Panc1 (cell line): ENCODE measurements around the gene TMEM170A. TPM values are rescaled to one million over a fixed set of nuclear protein-coding genes. Genes with fewer than 3 reads are reported as not detected.

Experiments used
- ATAC-seq: fragments of 200-7000 bp; cut with Tn5 transposase; 2 replicates; pipeline ENCODE4 v1.9.1; 2020; ENCODE audit warnings: mild to moderate bottlenecking, moderate library complexity
- BruUV-seq: library from RNA; stranded (reverse); fragments of 400-500 nt; replicated peaks from 2 replicates; lab custom pipeline; 2021; lab: Mats Ljungman, UMichigan
- CTCF ChIA-PET: fragments of 300-600 bp; sonication (Branson Sonifier 250); formaldehyde crosslinking; loops from one replicate; lab custom pipeline; 2022; ENCODE audit warnings: antibody characterized with exemption; lab: Charles Lee
- POLR2A ChIA-PET: fragments of 300-600 bp; sonication (Branson Sonifier 250); formaldehyde crosslinking; loops from one replicate; lab custom pipeline; 2022; ENCODE audit warnings: antibody characterized with exemption; lab: Charles Lee
- DNase-seq: peaks from one replicate; pipeline ENCODE4 v3.0.0-alpha.2; 2010; ENCODE audit warnings: low read depth, low spot score
- H3K27ac ChIP-seq: 2 replicates; pipeline ENCODE4 v1.5.1; 2011; ENCODE audit warnings: mild to moderate bottlenecking, low read length, inconsistent platforms
- H3K27me3 ChIP-seq: fragments of 200-500 bp; sonication (Bioruptor generic); 2 replicates; pipeline ENCODE4 v1.6.0; 2014; ENCODE audit warnings: low read length, inconsistent platforms; ENCODE audit not compliant: control insufficient read depth, insufficient read depth
- H3K36me3 ChIP-seq: fragments of 200-500 bp; sonication (Bioruptor generic); 2 replicates; pipeline ENCODE4 v1.5.1; 2014; ENCODE audit warnings: inconsistent platforms, mild to moderate bottlenecking, low read length, moderate library complexity; ENCODE audit not compliant: control insufficient read depth, insufficient read depth
- H3K4me1 ChIP-seq: 2 replicates; pipeline ENCODE4 v1.5.1; 2011; ENCODE audit warnings: inconsistent platforms, mild to moderate bottlenecking, low read length, moderate library complexity; ENCODE audit not compliant: control insufficient read depth, insufficient read depth
- H3K4me3 ChIP-seq, 2 experiments: 2 replicates each; pipeline ENCODE4 v1.5.1; 2011 to 2012; ENCODE audit warnings: low read depth in 2 of 2, low read length in 2 of 2, mild to moderate bottlenecking in 2 of 2, inconsistent platforms in 1 of 2, moderate library complexity in 1 of 2
- H3K9me3 ChIP-seq: fragments of 200-500 bp; sonication (Bioruptor generic); 2 replicates; pipeline ENCODE4 v1.5.1; 2014; ENCODE audit warnings: low read depth, mild to moderate bottlenecking, inconsistent platforms, low read length, moderate library complexity; ENCODE audit not compliant: control insufficient read depth, insufficient read depth
- CTCF ChIP-seq: fragments of 450-650 bp; IDR thresholded peaks from 2 replicates; pipeline ENCODE4 v1.5.1; 2017; ENCODE audit warnings: mild to moderate bottlenecking
- POLR2AphosphoS5 ChIP-seq: IDR thresholded peaks from 2 replicates; pipeline ENCODE4 v1.6.1; 2012; ENCODE audit warnings: mild to moderate bottlenecking, low read depth, low read length, moderate library complexity
- REST ChIP-seq, 2 experiments: IDR thresholded peaks; 2 replicates each; pipeline ENCODE4 v1.6.1; 2011 to 2012; ENCODE audit warnings: low read depth in 2 of 2, control low read depth in 1 of 2, low read length in 1 of 2, mild to moderate bottlenecking in 1 of 2, moderate library complexity in 1 of 2; ENCODE audit not compliant: insufficient read depth in 1 of 2
- SIN3A ChIP-seq: IDR thresholded peaks from 2 replicates; pipeline ENCODE4 v1.6.1; 2012; ENCODE audit warnings: low read depth, mild to moderate bottlenecking, low read length, moderate library complexity, borderline replicate concordance; ENCODE audit not compliant: insufficient read depth
- TCF7L2 ChIP-seq: IDR thresholded peaks from 2 replicates; pipeline ENCODE4 v1.6.1; 2011; ENCODE audit warnings: mild to moderate bottlenecking, low read depth, low read length, inconsistent platforms
- in situ Hi-C: cut with HindIII; loops from 2 replicates; pipeline ENCODE4 v1.10.0; 2016; ENCODE audit warnings: low sequenced_read_pairs, low pct_unique_long_range_greater_than_20kb
- intact Hi-C: fragments of 100-400 bp; cut with micrococcal nuclease; formaldehyde crosslinking; loops from one replicate; pipeline ENCODE4 v1.10.0; 2022; ENCODE audit not compliant: unreplicated experiment
- total RNA-seq: library from RNA; stranded (reverse); gene quantifications from one replicate; pipeline ENCODE4 v1.2.1, GENCODE V29; 2021; ENCODE audit not compliant: unreplicated experiment

The TMEM170A gene
- total RNA-seq, 1 experiment from 2014 or later, result 19.0 TPM

DNA sequence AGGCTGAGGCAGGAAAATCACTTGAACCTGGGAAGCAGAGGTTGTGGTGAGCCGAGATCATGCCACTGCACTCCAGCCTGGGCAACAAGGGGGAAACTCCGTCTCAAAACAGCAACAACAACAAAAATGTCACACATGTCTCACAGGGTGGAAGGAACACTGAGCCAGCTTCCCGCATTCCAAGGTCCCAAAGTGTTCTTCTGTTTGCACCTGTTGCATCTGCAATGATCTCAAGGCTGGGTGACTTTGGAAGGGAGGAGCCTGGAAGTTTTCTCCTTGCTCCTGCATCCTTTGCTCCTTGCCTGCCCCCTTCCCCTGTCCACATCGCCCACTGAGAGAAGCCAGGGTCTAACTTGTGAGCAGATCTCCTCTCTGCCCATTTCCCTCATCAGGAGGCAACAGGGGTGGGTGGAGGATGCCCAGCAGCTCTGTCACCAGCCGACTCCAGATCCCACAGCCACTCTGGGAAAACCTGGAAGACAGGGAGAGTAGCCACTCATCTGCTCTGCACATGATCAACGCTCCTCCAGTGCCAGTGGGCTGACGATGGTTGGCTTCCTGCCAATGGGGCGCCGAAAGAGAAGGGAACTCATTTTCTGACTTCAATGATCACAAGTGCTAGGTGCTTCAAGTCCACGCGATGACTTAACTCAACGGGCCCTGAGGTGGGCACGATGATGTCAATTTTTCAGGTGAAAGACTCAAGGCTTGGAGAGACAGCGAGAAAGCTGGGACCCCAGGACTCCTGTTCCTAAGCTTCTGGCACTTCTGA, 18.1 kb upstream of the TMEM170A start:
- Histone ChIP-seq H3K4me3 (no peak overlapping the region), H3K27me3 (no peaks in the 10 kb centered on the region), H3K27ac (no peak overlapping the region), H3K36me3 (no peaks in the 10 kb centered on the region), H3K4me1 (no peaks in the 10 kb centered on the region), H3K9me3 (no peaks in the 10 kb centered on the region)
- intact Hi-C loops, result no loop called here
- BruUV-seq, result no TSS peak
- in situ Hi-C loops, result no loop called here
- CTCF ChIA-PET, result no interaction called here
- no peak for DNase-seq
- TF ChIP-seq REST (IDR thresholded peaks at IDR 0.05; ENCODE audit: insufficient read depth in 1 of 2, low read depth in 2 of 2, low read length in 1 of 2), result no peak
- no peak for TF ChIP-seq SIN3A
- no peak for TF ChIP-seq POLR2AphosphoS5
- no peak for TF ChIP-seq CTCF
- no peak for TF ChIP-seq TCF7L2
- POLR2A ChIA-PET, result interaction anchor here (0.6 kb wide), 1 partner anchor 177 kb away, joined by 3 read pairs; no protein-coding TSS in a partner anchor
- ATAC-seq, result no peak

- no peak overlapping the region for H3K4me3 ChIP-seq
- H3K9me3 ChIP-seq, result no peaks in the 10 kb centered on the region
- POLR2A ChIA-PET, result no interaction called here
- in situ Hi-C loops, result no loop called here
- H3K27ac ChIP-seq, result no peak overlapping the region
- no peak for TF ChIP-seq CTCF
- no peak for TF ChIP-seq REST (IDR thresholded peaks at IDR 0.05; ENCODE audit: insufficient read depth in 1 of 2, low read depth in 2 of 2, low read length in 1 of 2)
- TF ChIP-seq POLR2AphosphoS5, result no peak
- no peak for TF ChIP-seq SIN3A
- no peak for TF ChIP-seq TCF7L2
- H3K36me3 ChIP-seq, result no peaks in the 10 kb centered on the region
- CTCF ChIA-PET, result no interaction called here
- H3K4me1 ChIP-seq, result no peaks in the 10 kb centered on the region
- intact Hi-C loops, result no loop called here
- BruUV-seq, result no TSS peak
- ATAC-seq, result no peak
- H3K27me3 ChIP-seq, result no peaks in the 10 kb centered on the region
- DNase-seq, result no peak
Measured at GRCh38 chr16:75481475-75481874, 17.0 kb upstream of the TMEM170A start.
